Measurements from ENCODE around the gene TACC2. TPM values are rescaled to one million over a fixed set of nuclear protein-coding genes. Genes with fewer than 3 reads are reported as not detected.

The TACC2 gene
- total and polyA plus RNA-seq, 2 experiments from 2014 or later = 75.7 to 98.0 TPM

DNA sequence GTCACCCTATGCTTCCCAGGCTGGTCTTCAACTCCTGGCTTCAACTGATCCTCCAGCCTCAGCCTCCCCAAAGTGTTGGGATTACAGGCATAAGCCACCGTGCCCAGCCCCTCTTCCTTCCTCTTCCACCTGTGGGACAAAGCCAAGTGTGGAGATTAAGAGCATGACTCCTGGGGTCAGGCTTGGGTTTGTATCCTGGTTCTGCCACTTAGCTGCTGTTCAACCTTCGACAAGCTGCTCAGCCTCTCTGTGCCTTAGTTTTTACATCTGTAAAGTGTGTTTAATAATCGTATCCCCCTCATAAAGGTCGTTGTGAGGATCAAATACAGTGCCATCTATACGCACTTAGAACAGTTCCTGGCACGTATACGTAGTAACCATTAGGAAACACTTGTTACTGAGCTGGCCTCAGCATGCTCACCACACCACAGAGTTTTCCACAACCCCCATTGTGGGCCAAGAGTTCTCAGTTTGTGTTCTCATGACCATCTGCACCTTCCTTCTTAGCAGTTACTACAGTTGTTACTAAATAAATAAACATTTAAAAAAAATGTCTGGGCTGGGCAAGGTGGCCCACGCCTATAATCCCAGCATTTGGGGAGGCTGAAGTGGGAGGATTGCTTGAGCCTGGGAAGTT is 141.6 kb downstream of the TACC2 start:
- Histone ChIP-seq H3K36me3 (no peaks in the 10 kb centered on the region), H3K9me3 (ENCODE audit: low read depth) (no peaks in the 10 kb centered on the region), H3K4me1 (ENCODE audit: low read depth) (peaks cover 44% of the 10 kb centered on the region), H3K27ac (no peak overlapping the region), H3K4me3 (no peak overlapping the region), H3K27me3 (no peaks in the 10 kb centered on the region)
- TF ChIP-seq CTCF (IDR thresholded peaks at IDR 0.05; ENCODE audit: low read depth, low read length) = no peak
- no peak for DNase-seq (ENCODE audit: low read depth in 1 of 2, low spot score in 1 of 2)

GRCh38 chr10:122132331-122132755 is 143.4 kb downstream of the TACC2 start:
- TF ChIP-seq CTCF (IDR thresholded peaks at IDR 0.05; ENCODE audit: low read depth, low read length) = no peak
- Histone ChIP-seq H3K36me3 (no peaks in the 10 kb centered on the region), H3K9me3 (ENCODE audit: low read depth) (no peaks in the 10 kb centered on the region), H3K4me3 (no peak overlapping the region), H3K27ac (peak overlapping the region; percentile 45), H3K27me3 (no peaks in the 10 kb centered on the region), H3K4me1 (ENCODE audit: low read depth) (peaks cover 38% of the 10 kb centered on the region)
- no peak for DNase-seq (ENCODE audit: low read depth in 1 of 2, low spot score in 1 of 2)

DNA sequence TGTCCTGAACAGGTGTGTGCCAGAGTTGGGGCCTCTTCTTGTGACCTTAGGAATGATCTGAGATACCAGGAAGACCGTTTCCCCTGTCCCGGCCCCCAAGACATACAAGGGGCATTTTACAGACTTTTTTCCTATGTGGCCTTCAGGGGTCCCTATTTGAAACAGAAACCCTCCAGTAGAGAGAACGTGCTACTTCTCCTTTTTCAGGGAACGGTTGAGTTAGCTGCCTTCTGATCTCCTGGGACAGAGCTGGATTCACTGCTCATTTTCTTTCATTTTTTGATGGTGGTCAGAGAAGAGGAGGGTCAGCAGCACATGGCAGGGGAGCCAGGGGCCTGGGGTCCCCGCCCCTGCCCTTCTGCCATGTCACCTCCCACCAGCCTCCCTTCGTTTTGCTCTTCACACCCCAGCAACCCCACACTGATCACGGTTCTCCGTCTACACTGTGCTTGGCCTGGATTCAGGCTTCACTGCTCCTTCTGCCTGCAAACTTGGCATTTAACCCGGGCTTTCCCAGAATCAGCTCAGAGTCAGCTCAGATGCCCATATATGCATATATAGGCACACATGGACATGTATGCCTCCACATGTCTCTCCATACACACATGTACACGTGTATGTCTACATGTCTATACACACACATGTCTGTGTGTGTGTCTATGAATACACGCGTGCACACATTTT is 144.1 kb downstream of the TACC2 start:
- Histone ChIP-seq H3K27me3 (no peaks in the 10 kb centered on the region), H3K9me3 (ENCODE audit: low read depth) (no peaks in the 10 kb centered on the region), H3K36me3 (no peaks in the 10 kb centered on the region), H3K4me3 (no peak overlapping the region), H3K27ac (peak overlapping the region; percentile 45), H3K4me1 (ENCODE audit: low read depth) (peaks cover 37% of the 10 kb centered on the region)
- no peak for TF ChIP-seq CTCF (IDR thresholded peaks at IDR 0.05; ENCODE audit: low read depth, low read length)
- DNase-seq (ENCODE audit: low read depth in 1 of 2, low spot score in 1 of 2) = no peak

DNA sequence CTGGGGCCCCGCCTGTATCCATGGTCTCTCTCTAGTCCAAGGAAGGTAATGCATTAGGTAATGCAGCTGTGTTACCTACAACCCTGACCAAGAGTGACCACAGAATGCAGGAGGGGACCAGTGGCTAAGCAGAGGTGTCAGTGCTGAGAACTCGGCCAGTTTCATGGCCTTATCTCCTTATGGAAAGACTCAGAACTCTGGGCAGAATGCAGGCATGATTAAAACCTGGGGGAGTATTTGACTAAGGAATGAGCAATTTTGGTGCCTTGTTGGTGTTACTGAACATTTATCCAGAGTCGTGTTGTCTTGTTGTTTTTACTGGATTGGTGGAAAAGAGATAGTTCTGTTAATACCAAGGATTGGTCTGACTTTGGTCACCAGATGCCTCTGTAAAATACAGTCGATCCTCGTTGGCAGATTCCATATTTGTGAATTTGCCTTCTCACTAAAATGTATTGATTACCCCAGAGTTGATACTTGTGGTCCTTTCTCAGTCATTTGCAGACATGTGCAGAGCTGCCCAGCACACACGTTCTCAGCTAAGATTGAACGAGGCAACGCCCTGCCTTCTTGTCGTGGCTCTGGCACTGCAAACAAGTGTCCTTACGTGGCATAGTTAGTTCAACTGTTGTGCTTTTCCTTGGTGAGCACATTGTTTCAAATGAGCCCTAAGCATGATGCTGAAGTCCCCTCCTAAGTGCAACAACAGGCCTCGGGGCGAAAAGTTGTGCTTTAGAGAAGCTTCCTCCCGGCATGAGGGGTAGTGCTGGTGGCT is 146.5 kb downstream of the TACC2 start:
- H3K9me3 ChIP-seq (ENCODE audit: low read depth) = no peaks in the 10 kb centered on the region
- TF ChIP-seq CTCF (IDR thresholded peaks at IDR 0.05; ENCODE audit: low read depth, low read length) = no peak
- peaks cover 51% of the 10 kb centered on the region for H3K4me1 ChIP-seq (ENCODE audit: low read depth)
- H3K27me3 ChIP-seq = no peaks in the 10 kb centered on the region
- H3K4me3 ChIP-seq = no peak overlapping the region
- peak overlapping the region; percentile 32 for H3K27ac ChIP-seq
- H3K36me3 ChIP-seq = no peaks in the 10 kb centered on the region
- peak in 1 of 2 donors; percentile 50 for DNase-seq (ENCODE audit: low read depth in 1 of 2, low spot score in 1 of 2)

GRCh38 chr10:122138831-122139625 is 150.1 kb downstream of the TACC2 start:
- no peaks in the 10 kb centered on the region for H3K27me3 ChIP-seq
- H3K4me3 ChIP-seq = no peak overlapping the region
- H3K9me3 ChIP-seq (ENCODE audit: low read depth) = no peaks in the 10 kb centered on the region
- TF ChIP-seq CTCF (IDR thresholded peaks at IDR 0.05; ENCODE audit: low read depth, low read length) = no peak
- DNase-seq (ENCODE audit: low read depth in 1 of 2, low spot score in 1 of 2) = peak in 1 of 2 donors; percentile 89
- no peaks in the 10 kb centered on the region for H3K36me3 ChIP-seq
- H3K27ac ChIP-seq = peak overlapping the region; percentile 92
- peaks cover 67% of the 10 kb centered on the region for H3K4me1 ChIP-seq (ENCODE audit: low read depth)

Measured in cardiac muscle cell (in vitro differentiated cells and primary cell).